ENCODE measurements around the gene NEK6. TPM values are rescaled to one million over a fixed set of nuclear protein-coding genes. Genes with fewer than 3 reads are reported as not detected.

The NEK6 gene
- total and polyA plus RNA-seq, 10 of the 15 experiments (the other 5 are each of a cell fraction or from before 2014, with no cell fraction given), result 31.3 to 161 (median 89.2) TPM

- intact Hi-C loops (cut with micrococcal nuclease; ENCODE audit: unreplicated experiment) (no loop called here), in situ Hi-C loops (cut with MboI) (loop anchor here (25.0 kb wide), 1 partner anchor 1427 kb away; no protein-coding TSS in a partner anchor)
- peak overlapping the region; percentile 57 for H3K27ac ChIP-seq (ENCODE audit: control insufficient read depth, insufficient read depth)
- 0% methylated on average over 3 of the region's 3 CpGs for WGBS (ENCODE audit: insufficient coverage, insufficient replicate concordance, low lambda C conversion rate, missing lambda C conversion rate)
- H4K20me1 ChIP-seq (ENCODE audit: control insufficient read depth, insufficient read depth), result no peaks in the 10 kb centered on the region
- H3K27me3 ChIP-seq (replicated peaks in 1 of 2; ENCODE audit: control insufficient read depth in 2 of 2, insufficient read depth in 2 of 2, low read length in 1 of 2), result no peaks in the 10 kb centered on the region
- H3K4me2 ChIP-seq (ENCODE audit: control insufficient read depth, insufficient read depth), result peak overlapping the region; percentile 28; the same call in 1 of the 2 replicates
- H3K79me2 ChIP-seq (ENCODE audit: control insufficient read depth, insufficient read depth, low read length), result no peaks in the 10 kb centered on the region; the same call in 1 of the 2 replicates
- peaks cover 72% of the 10 kb centered on the region for H3K4me1 ChIP-seq (ENCODE audit: control insufficient read depth, insufficient read depth, low read length)
- no peaks in the 10 kb centered on the region for H3K36me3 ChIP-seq (ENCODE audit: control insufficient read depth in 2 of 2, insufficient read depth in 2 of 2, low read length in 1 of 2)
- ChIA-PET POLR2A (interaction anchor here (0.8 to 3.3 kb wide), 9 partner anchors 8 to 74 kb away, joined by 3 to 21 read pairs (median 4); no protein-coding TSS in a partner anchor), CTCF (interaction anchor here (0.6 to 2.8 kb wide), 7 partner anchors 10 to 82 kb away, joined by 3 to 14 read pairs (median 4); no protein-coding TSS in a partner anchor), SMC1A (ENCODE audit: uncharacterized antibody, unreplicated experiment) (interaction anchor here (0.7 to 13.1 kb wide), 14 partner anchors 11 to 270 kb away, joined by 3 to 249 read pairs (median 4); partner anchors contain the start of gene NEK6), RAD21 (ENCODE audit: unreplicated experiment) (interaction anchor here (0.9 to 16.1 kb wide), 12 partner anchors 7 to 83 kb away, joined by 3 to 293 read pairs (median 7); no protein-coding TSS in a partner anchor)
- ATAC-seq, result peak; percentile 87
- DNase-seq (ENCODE audit: low read depth, low spot score), result peak; percentile 69
- H3K9me3 ChIP-seq (replicated peaks; ENCODE audit: control insufficient read depth, insufficient read depth, low read length), result peaks cover 4% of the 10 kb centered on the region; the same call in 2 of the 3 replicates
- BruUV-seq (replicated peaks), result no TSS peak
- FAIRE-seq, result peak; percentile 18
- H3K9ac ChIP-seq (ENCODE audit: control insufficient read depth, insufficient read depth, low read length), result 0 out of 2 replicates have a peak overlapping the region, but pooled peaks have one; percentile 1
- no peak overlapping the region for H3K4me3 ChIP-seq
- peak overlapping the region; percentile 55; the same call in 1 of the 2 replicates for H2AFZ ChIP-seq (ENCODE audit: control insufficient read depth, low read depth, low read length)
- TF ChIP-seq CREM (IDR thresholded peaks at IDR 0.05; ENCODE audit: low read depth), result peak; percentile 72; the same call in 1 of the 2 replicates
- 0 out of 2 replicates have a peak, but pooled peaks have one; percentile 43 for TF ChIP-seq ZBED1 (IDR thresholded peaks at IDR 0.05; ENCODE audit: borderline replicate concordance)
- TF ChIP-seq RELA (IDR thresholded peaks at IDR 0.05; ENCODE audit: borderline replicate concordance, partially characterized antibody), result peak; percentile 86
- no peak for TF ChIP-seq ZNF622 (IDR thresholded peaks at IDR 0.05)
- no peak for TF ChIP-seq SUZ12 (IDR thresholded peaks at IDR 0.05; ENCODE audit: unreplicated experiment)
- 0 out of 2 replicates have a peak, but pooled peaks have one; percentile 29 for TF ChIP-seq IKZF1 (conservative IDR thresholded peaks at IDR 0.05)
- 0 out of 2 replicates have a peak, but pooled peaks have one; percentile 23 for TF ChIP-seq JUND (IDR thresholded peaks at IDR 0.05; ENCODE audit: low read depth, low read length)
- no peak for TF ChIP-seq ZNF217 (IDR thresholded peaks at IDR 0.05)
- peak; percentile 72; the same call in 1 of the 2 replicates for TF ChIP-seq NBN (IDR thresholded peaks at IDR 0.05)
- TF ChIP-seq PAX5 (IDR thresholded peaks at IDR 0.05; ENCODE audit: borderline replicate concordance, low read depth, low read length), result peak; percentile 58; the same call in 1 of the 2 replicates
- TF ChIP-seq BCL3 (IDR thresholded peaks at IDR 0.05; ENCODE audit: borderline replicate concordance, insufficient read depth, low read depth, low read length, poor library complexity, severe bottlenecking), result peak; percentile 94
- 0 out of 2 replicates have a peak, but pooled peaks have one; percentile 21 for TF ChIP-seq MEF2A (IDR thresholded peaks at IDR 0.05; ENCODE audit: insufficient read depth, low read depth, low read length)
- TF ChIP-seq RELB (IDR thresholded peaks at IDR 0.05; ENCODE audit: low read depth), result peak; percentile 87
- TF ChIP-seq RAD21 (IDR thresholded peaks at IDR 0.05; ENCODE audit: insufficient read depth, low read depth, low read length), result no peak; the same call in 1 of the 2 replicates
- TF ChIP-seq IKZF2 (IDR thresholded peaks at IDR 0.05), result peak in 1 of 2 experiments; percentile 55
- TF ChIP-seq BHLHE40 (IDR thresholded peaks at IDR 0.05; ENCODE audit: borderline replicate concordance in 1 of 2, low read depth in 2 of 2, low read length in 1 of 2), result no peak; a peak in 1 of 4 replicates
- 0 out of 2 replicates have a peak, but pooled peaks have one; percentile 39 for TF ChIP-seq BMI1 (IDR thresholded peaks at IDR 0.05; ENCODE audit: borderline replicate concordance)
- no peak for TF ChIP-seq CHD4 (IDR thresholded peaks at IDR 0.05)
- TF ChIP-seq BACH1 (IDR thresholded peaks at IDR 0.05; ENCODE audit: borderline replicate concordance), result peak; percentile 30; the same call in 1 of the 2 replicates
- TF ChIP-seq MTA2 (IDR thresholded peaks at IDR 0.05; ENCODE audit: low read depth), result peak; percentile 72; the same call in 1 of the 2 replicates
- no peak for TF ChIP-seq MAX (IDR thresholded peaks at IDR 0.05; ENCODE audit: low read depth, low read length)
- peak; percentile 30; the same call in 1 of the 2 replicates for TF ChIP-seq DPF2 (IDR thresholded peaks at IDR 0.05)
- TF ChIP-seq ATF7 (IDR thresholded peaks at IDR 0.05; ENCODE audit: low read depth), result peak; percentile 91
These were observed 47.1 kb upstream of the NEK6 start for GRCh38 chr9:124210697-124211096.

Measured in GM12878 (cell line).